Endothelial cell of umbilical vein (primary cell): Measurements from ENCODE around the gene IRF3. TPM values are rescaled to one million over a fixed set of nuclear protein-coding genes. Genes with fewer than 3 reads are reported as not detected.

Experiments
- BruUV-seq: library from RNA; stranded (reverse); fragments of 400-500 nt; replicated peaks from 2 replicates; lab custom pipeline; 2021; lab: Mats Ljungman, UMichigan
- CTCF ChIA-PET: fragments of 300-600, 350-600 bp; sonication (Branson Sonifier 250); formaldehyde crosslinking; loops from one replicate; lab custom pipeline; 2021; ENCODE audit warnings: antibody characterized with exemption, inconsistent platforms; lab: Charles Lee
- POLR2A ChIA-PET: fragments of 300-600, 350-600 bp; sonication (Branson Sonifier 250); formaldehyde crosslinking; loops from one replicate; lab custom pipeline; 2021; ENCODE audit warnings: antibody characterized with exemption, inconsistent platforms; lab: Charles Lee
- DNase-seq: peaks from one replicate; pipeline ENCODE4 v3.0.0-alpha.2; 2011; ENCODE audit warnings: low read depth, low spot score
- FAIRE-seq: peaks from 2 replicates; lab custom pipeline; 2011; peaks lifted over from hg19 to GRCh38; lab: Jason Lieb, UNC
- H2AFZ ChIP-seq: 2 replicates; pipeline ENCODE4 v1.6.0; 2012; ENCODE audit warnings: low read depth, low read length, control low read depth, inconsistent platforms
- H3K27ac ChIP-seq: 2 replicates; pipeline ENCODE4 v1.5.1; 2011; ENCODE audit warnings: low read depth, mild to moderate bottlenecking, control low read depth, low read length, moderate library complexity; ENCODE audit not compliant: insufficient read depth
- H3K27me3 ChIP-seq, 2 experiments: 2 replicates each; pipeline versions ENCODE4 v1.6.0 to v1.6.1; 2011; ENCODE audit warnings: low read length in 2 of 2, mixed read lengths in 1 of 2; ENCODE audit not compliant: control insufficient read depth in 2 of 2, insufficient read depth in 2 of 2
- H3K36me3 ChIP-seq, 2 experiments: 2 replicates in 1 of 2; 3 replicates in 1 of 2; pipeline ENCODE4 v1.5.1; 2011; ENCODE audit warnings: low read length in 2 of 2, mild to moderate bottlenecking in 1 of 2, moderate library complexity in 1 of 2; ENCODE audit not compliant: control insufficient read depth in 2 of 2, insufficient read depth in 2 of 2; ENCODE audit errors: extremely low read depth in 1 of 2
- H3K4me1 ChIP-seq: 3 replicates; pipeline ENCODE4 v1.5.1; 2011; ENCODE audit warnings: mild to moderate bottlenecking, low read length; ENCODE audit not compliant: control insufficient read depth, insufficient read depth; ENCODE audit errors: extremely low read depth
- H3K4me2 ChIP-seq: 2 replicates; pipeline ENCODE4 v1.6.1; 2011; ENCODE audit warnings: low read length, control low read depth, mixed read lengths; ENCODE audit not compliant: insufficient read depth
- H3K4me3 ChIP-seq, 3 experiments: fragments of 200-600 bp in 1 of 3; sonication (generic), shearing (Covaris generic) in 1 of 3; replicated peaks in 1 of 3; 2 replicates each; pipeline ENCODE4 v1.5.1; 2011 to 2016; ENCODE audit warnings: control low read depth in 3 of 3, low read length in 3 of 3, mild to moderate bottlenecking in 2 of 3, inconsistent platforms in 1 of 3, low read depth in 1 of 3, moderate library complexity in 1 of 3; ENCODE audit not compliant: insufficient read depth in 1 of 3
- H3K79me2 ChIP-seq: 2 replicates; pipeline ENCODE4 v1.6.0; 2012; ENCODE audit warnings: low read length, inconsistent platforms; ENCODE audit not compliant: control insufficient read depth, insufficient read depth
- H3K9ac ChIP-seq: replicated peaks from 2 replicates; pipeline ENCODE3; 2011; ENCODE audit warnings: low read length, control low read depth; ENCODE audit not compliant: insufficient read depth; ENCODE audit errors: extremely low read depth
- H3K9me1 ChIP-seq: replicated peaks from 3 replicates; pipeline ENCODE4 v1.6.0; 2011; ENCODE audit warnings: mild to moderate bottlenecking, low read length; ENCODE audit not compliant: control insufficient read depth, insufficient read depth; ENCODE audit errors: extremely low read depth
- H3K9me3 ChIP-seq: replicated peaks from 2 replicates; pipeline ENCODE4 v1.5.1; 2012; ENCODE audit warnings: low read length, inconsistent platforms; ENCODE audit not compliant: control insufficient read depth, insufficient read depth
- H4K20me1 ChIP-seq: replicated peaks from 2 replicates; pipeline ENCODE3; 2011; ENCODE audit warnings: mild to moderate bottlenecking, low read length; ENCODE audit not compliant: control insufficient read depth, insufficient read depth; ENCODE audit errors: extremely low read depth
- EZH2 ChIP-seq: IDR thresholded peaks from 2 replicates; pipeline ENCODE4 v1.6.1; 2012; ENCODE audit warnings: borderline replicate concordance, low read depth, mild to moderate bottlenecking, moderate library complexity, low read length, inconsistent platforms; ENCODE audit not compliant: severe bottlenecking
- FOS ChIP-seq: IDR thresholded peaks from 2 replicates; pipeline ENCODE4 v1.6.1; 2011; ENCODE audit warnings: mild to moderate bottlenecking, low read length, moderate library complexity, borderline replicate concordance; ENCODE audit not compliant: insufficient read depth
- GATA2 ChIP-seq: IDR thresholded peaks from 2 replicates; pipeline ENCODE4 v1.7.0; 2011; ENCODE audit warnings: low read depth, mild to moderate bottlenecking, moderate library complexity, mixed read lengths, low read length; ENCODE audit not compliant: insufficient read length, insufficient read depth
- JUN ChIP-seq: IDR thresholded peaks from 2 replicates; pipeline ENCODE4 v1.6.1; 2011; ENCODE audit warnings: borderline replicate concordance, low read depth; ENCODE audit not compliant: insufficient read length, insufficient read depth
- MYC ChIP-seq: IDR thresholded peaks from one replicate; pipeline ENCODE4 v1.6.1; 2011; ENCODE audit warnings: mild to moderate bottlenecking, low read depth, low read length
- POLR2AphosphoS5 ChIP-seq: IDR thresholded peaks from 2 replicates; pipeline ENCODE4 v1.6.1; 2012; ENCODE audit warnings: low read depth, mild to moderate bottlenecking, control low read depth, low read length, moderate library complexity; ENCODE audit not compliant: insufficient read depth
- dilution Hi-C: fragments of 300-500 bp; cut with MboI; formaldehyde crosslinking; loops from one replicate; pipeline ENCODE4 v1.15.0; 2019; ENCODE audit warnings: low sequenced_read_pairs; ENCODE audit not compliant: extremely low pct_ligation_motif_present
- intact Hi-C: fragments of 100-400 bp; cut with micrococcal nuclease; formaldehyde crosslinking; loops from one replicate; pipeline ENCODE4 v1.10.0; 2022
- polyA plus RNA-seq, 4 experiments: library from polyadenylated mRNA; depleted of rRNA in 3 of 4; stranded (reverse) in 3 of 4; unstranded in 1 of 4; fragments of >200 nt; gene quantifications; 2 replicates each; pipeline versions ENCODE4 v1.2.1 to v1.2.3, GENCODE V29; 2011 to 2012; ENCODE audit warnings: missing spikeins in 1 of 4
- total RNA-seq: library from RNA; stranded (reverse); gene quantifications from 2 replicates; pipeline ENCODE4 v1.2.3, GENCODE V29; 2021
- TF ChIP-seq, protein P1 (sequence below): IDR thresholded peaks from 2 replicates; pipeline ENCODE4 v1.6.1; 2011; ENCODE audit not compliant: insufficient read depth, insufficient read length
- TF ChIP-seq, protein P2 (sequence below), 2 donors: IDR thresholded peaks; 1 replicate in 1 of 2; 2 replicates in 1 of 2; pipeline ENCODE4 v1.5.1; 2011; ENCODE audit warnings: low read length in 2 of 2, mild to moderate bottlenecking in 2 of 2, moderate library complexity in 2 of 2, control low read depth in 1 of 2, inconsistent platforms in 1 of 2, low read depth in 1 of 2; ENCODE audit not compliant: insufficient read depth in 1 of 2; ENCODE audit errors: extremely low read depth in 1 of 2

Gene IRF3
- total and polyA plus RNA-seq, 2 donors (not counting 3 experiments of a cell fraction or from before 2014, with no cell fraction given), result 64.8 to 73.5 TPM

DNA sequence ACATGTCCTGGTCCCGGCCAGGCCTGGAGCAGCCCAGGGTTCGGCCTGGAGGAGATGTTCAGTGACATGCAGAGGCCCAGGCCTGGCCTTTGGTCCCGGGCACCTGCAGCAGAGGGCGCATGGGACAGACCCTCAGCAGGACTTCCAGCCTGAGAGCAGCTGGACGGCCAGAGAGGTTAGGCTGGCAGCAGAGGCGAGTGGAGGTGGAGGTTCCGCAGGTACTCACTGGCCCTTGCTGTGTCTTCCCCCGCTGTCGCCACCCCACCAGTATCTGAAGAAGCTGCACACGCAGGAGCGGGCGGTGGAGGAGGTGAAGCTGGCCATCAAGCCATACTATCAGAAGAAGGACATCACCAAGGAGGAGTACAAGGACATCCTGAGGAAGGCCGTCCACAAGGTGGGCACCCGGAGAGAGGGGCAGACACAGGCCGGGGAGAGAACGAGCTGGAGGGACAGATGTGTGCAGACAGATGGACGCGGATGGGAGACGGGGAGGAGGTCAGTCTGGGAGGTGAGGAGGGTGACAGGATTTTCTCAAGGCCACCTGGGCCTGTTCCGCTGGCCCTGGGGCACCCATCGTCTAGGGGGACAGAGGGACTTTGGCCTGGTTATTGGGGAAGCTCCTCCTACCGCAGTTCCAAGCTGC lies 8.0 kb downstream of the IRF3 start:
- ChIA-PET CTCF (interaction anchor here (0.6 to 1.5 kb wide), 3 partner anchors 12 to 24 kb away, joined by 3 to 6 read pairs (median 4); no protein-coding TSS in a partner anchor), POLR2A (no interaction called here)
- Histone ChIP-seq H3K4me2 (no peak overlapping the region), H4K20me1 (no peaks in the 10 kb centered on the region), H3K4me1 (no peaks in the 10 kb centered on the region), H3K36me3 (peaks cover 20 to 73% of the 10 kb centered on the region in 2 experiments), H3K9me1 (no peaks in the 10 kb centered on the region), H3K79me2 (no peaks in the 10 kb centered on the region), H3K9me3 (no peaks in the 10 kb centered on the region), H3K4me3 (no peak overlapping the region), H3K27me3 (no peaks in the 10 kb centered on the region), H3K9ac (no peak overlapping the region), H3K27ac (no peak overlapping the region), H2AFZ (no peak overlapping the region)
- dilution Hi-C loops, result no loop called here
- no peak for TF ChIP-seq POLR2AphosphoS5
- no peak for TF ChIP-seq JUN
- TF ChIP-seq EZH2, result no peak
- no TSS peak for BruUV-seq
- intact Hi-C loops, result no loop called here
- FAIRE-seq (no peak), DNase-seq (no peak)

DNA sequence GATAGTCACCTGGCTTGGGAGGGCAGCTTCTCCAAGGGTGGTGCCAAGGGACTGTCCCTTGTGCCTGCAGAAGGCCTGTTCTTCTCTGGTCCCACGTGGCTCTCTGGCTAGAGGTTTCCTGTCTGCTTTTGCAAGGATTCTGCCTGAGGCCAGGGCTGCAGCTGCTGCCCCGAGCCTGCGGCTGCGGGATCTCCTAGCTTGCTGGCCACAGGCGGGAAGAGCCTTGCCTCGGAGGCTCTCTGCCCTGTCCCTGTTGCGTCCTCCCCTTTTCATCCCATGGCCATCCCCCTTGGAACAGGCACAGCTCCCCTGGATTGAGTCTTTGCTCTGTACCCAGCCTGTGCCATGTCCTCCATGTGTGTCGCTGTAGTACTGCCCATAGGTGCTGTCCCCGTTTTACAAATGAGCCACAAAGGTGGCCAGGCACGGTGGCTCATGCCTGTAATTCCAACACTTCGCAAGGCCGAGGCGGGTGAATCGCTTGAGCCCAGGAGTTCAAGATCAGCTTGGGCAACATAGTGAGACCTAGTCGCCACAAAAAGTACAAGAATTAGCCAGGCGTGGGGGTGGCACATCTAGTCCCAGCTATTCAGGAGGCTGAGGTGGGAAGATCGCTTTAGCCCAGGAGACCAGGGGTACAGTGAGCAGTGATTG lies 9.1 kb downstream of the IRF3 start:
- intact Hi-C loops (no loop called here), dilution Hi-C loops (no loop called here)
- Histone ChIP-seq H4K20me1 (no peaks in the 10 kb centered on the region), H3K9me3 (no peaks in the 10 kb centered on the region), H3K27me3 (no peaks in the 10 kb centered on the region), H3K4me1 (no peaks in the 10 kb centered on the region), H3K27ac (no peak overlapping the region), H3K4me2 (no peak overlapping the region), H3K36me3 (peaks cover 22 to 67% of the 10 kb centered on the region in 2 experiments), H3K4me3 (no peak overlapping the region), H3K9me1 (no peaks in the 10 kb centered on the region), H3K79me2 (no peaks in the 10 kb centered on the region), H2AFZ (no peak overlapping the region), H3K9ac (no peak overlapping the region)
- FAIRE-seq (no peak), DNase-seq (no peak)
- no peak for TF ChIP-seq JUN
- TF ChIP-seq GATA2, result no peak
- TF ChIP-seq POLR2AphosphoS5, result no peak
- no peak for TF ChIP-seq MYC
- TF ChIP-seq, protein P1, sequence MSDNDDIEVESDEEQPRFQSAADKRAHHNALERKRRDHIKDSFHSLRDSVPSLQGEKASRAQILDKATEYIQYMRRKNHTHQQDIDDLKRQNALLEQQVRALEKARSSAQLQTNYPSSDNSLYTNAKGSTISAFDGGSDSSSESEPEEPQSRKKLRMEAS, result no peak
- TF ChIP-seq, protein P2, sequence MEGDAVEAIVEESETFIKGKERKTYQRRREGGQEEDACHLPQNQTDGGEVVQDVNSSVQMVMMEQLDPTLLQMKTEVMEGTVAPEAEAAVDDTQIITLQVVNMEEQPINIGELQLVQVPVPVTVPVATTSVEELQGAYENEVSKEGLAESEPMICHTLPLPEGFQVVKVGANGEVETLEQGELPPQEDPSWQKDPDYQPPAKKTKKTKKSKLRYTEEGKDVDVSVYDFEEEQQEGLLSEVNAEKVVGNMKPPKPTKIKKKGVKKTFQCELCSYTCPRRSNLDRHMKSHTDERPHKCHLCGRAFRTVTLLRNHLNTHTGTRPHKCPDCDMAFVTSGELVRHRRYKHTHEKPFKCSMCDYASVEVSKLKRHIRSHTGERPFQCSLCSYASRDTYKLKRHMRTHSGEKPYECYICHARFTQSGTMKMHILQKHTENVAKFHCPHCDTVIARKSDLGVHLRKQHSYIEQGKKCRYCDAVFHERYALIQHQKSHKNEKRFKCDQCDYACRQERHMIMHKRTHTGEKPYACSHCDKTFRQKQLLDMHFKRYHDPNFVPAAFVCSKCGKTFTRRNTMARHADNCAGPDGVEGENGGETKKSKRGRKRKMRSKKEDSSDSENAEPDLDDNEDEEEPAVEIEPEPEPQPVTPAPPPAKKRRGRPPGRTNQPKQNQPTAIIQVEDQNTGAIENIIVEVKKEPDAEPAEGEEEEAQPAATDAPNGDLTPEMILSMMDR (IDR thresholded peaks at IDR 0.05; ENCODE audit: extremely low read depth in 1 of 2, insufficient read depth in 1 of 2, low read depth in 1 of 2, low read length in 2 of 2), result no peak
- no peak for TF ChIP-seq FOS
- no TSS peak for BruUV-seq
- ChIA-PET CTCF (interaction anchor here (1.3 to 1.6 kb wide), 2 partner anchors 8 to 15 kb away, joined by 3 to 6 read pairs; no protein-coding TSS in a partner anchor), POLR2A (interaction anchor here (0.6 kb wide), 1 partner anchor 23 kb away, joined by 6 read pairs; no protein-coding TSS in a partner anchor)
